GM18498 (cell line): ENCODE data around the gene SUN2.
"Not testable (repeated sequence)": the region's sequence is repeated elsewhere in the genome, so short reads cannot be mapped to it uniquely, and the experiment has no call there.

ENCODE experiments used
- ATAC-seq: cut with Tn5 transposase; IDR thresholded peaks from one replicate; pipeline ENCODE4 v1.9.1; 2021; ENCODE audit warnings: mild to moderate bottlenecking, moderate library complexity; ENCODE audit not compliant: unreplicated experiment

SUN2 gene, protein sequence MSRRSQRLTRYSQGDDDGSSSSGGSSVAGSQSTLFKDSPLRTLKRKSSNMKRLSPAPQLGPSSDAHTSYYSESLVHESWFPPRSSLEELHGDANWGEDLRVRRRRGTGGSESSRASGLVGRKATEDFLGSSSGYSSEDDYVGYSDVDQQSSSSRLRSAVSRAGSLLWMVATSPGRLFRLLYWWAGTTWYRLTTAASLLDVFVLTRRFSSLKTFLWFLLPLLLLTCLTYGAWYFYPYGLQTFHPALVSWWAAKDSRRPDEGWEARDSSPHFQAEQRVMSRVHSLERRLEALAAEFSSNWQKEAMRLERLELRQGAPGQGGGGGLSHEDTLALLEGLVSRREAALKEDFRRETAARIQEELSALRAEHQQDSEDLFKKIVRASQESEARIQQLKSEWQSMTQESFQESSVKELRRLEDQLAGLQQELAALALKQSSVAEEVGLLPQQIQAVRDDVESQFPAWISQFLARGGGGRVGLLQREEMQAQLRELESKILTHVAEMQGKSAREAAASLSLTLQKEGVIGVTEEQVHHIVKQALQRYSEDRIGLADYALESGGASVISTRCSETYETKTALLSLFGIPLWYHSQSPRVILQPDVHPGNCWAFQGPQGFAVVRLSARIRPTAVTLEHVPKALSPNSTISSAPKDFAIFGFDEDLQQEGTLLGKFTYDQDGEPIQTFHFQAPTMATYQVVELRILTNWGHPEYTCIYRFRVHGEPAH

DNA sequence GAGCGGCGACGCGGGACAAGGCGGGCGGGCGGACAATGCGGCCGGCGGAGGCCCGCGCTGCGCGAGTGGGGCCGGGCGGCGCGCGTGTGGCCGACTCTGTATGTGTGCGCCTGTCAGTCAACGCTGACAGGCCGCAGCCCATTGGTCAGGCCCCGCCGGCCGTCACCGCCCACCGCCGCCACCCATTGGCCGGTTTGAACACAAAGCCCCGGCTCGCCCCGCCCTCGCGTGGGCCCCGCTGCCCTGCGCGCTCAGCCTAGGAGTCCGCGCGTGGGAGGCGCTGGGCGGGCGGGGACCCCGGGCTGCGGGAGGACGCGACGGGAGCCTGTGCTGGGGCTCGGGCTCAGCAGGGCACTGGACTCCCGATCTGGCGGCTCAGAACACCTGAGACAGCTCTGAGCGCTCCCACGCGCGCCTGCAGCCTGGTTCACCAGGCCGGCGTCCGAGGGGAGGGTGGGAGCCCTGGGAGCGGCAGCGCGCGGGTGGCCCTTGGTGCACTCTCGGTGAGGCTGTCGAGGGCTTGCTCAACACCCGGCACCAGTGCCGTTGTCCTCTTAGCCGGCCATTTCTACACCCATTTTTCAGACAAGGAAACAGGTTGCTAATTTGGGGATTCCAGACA is at the start of gene SUN2:
Gene SUN2, minus strand, starts transcription at position 88 of the 622 bp plus-strand sequence. CDS start 3,370 bp downstream, outside the sequence.
- ATAC-seq, result peak; percentile 71

- not testable (repeated sequence) for ATAC-seq
Measured at GRCh38 chr22:38805041-38805593, 49.3 kb upstream of the SUN2 start.

DNA sequence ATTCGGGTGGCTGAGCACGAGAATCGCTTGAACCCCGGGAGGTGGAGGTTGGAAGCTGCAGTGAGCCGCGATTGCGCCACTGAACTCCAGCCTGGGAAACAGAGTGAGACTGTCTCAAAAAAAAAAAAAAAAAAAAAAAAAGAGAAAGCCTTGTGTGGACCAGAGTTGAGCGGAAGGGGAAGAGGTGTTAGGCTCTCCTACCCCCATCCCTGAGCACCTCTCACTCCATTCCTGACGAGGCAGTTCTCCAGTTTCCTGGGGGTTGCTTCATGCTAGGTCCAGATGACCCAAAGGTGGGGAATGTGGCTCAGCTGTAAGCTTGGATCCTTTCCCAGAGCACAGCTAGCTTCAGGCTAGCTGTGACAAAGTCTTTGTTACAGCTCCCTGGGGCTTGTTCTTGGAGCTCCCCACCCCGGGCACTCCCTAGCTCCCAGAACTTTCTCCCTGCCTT is 46.9 kb upstream of the SUN2 start:
- ATAC-seq, result no peak

- ATAC-seq, result no peak
Measured at GRCh38 chr22:38799265-38800002, 43.6 kb upstream of the SUN2 start.

DNA sequence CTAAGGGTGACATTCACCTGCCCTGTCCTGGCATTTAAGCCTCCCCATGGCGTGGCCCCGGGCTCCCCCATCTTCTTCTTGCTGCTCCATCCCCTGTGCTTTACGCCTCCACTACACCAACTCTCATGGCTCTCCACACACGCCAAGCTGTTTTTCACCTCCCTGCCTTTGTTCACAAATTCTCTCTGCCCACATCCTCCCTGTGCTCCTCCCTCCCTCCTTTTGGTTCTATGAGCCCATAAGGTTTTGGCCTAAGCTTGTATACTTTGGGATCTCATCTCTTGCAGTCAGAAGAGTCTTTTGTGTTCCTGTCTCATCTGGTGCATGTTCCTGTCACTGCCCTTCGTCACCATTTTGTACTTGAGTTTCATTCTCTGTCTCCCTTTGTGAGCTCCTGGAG is 42.7 kb upstream of the SUN2 start:
- ATAC-seq, result no peak

DNA sequence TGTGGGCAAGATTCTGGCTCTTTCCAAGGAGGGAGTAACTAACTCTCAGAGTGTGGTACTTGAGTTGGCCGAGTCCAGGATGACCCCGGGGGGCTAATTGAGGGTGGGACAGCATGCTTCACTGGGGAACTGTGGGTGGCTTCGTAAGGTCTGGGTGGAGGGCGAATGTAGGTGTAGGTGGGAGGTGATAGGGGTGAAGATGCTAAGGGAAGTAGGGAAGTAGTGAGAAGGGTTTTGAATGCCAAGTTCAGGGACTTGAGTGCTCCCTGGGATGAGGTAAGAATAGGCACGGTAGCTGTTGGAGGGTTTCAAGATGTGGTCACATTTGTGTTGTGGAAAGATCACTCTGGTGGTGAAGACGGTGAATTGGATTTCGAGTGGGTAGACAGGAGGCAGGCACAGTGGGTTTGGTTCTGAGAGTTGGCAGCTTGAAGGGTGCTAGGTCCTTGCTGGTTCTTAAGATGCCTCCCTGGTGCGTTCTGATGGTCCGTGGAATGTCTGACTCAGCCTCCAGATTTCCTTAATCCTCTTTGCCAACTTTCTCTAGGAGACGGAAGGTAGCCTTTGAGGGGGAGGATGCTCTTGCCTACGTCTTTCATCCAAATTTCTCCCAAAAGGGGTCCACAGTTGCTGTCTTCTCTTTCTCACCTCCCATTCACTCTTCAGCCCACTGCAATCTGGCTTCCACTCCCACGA is 40.6 kb upstream of the SUN2 start:
- no peak for ATAC-seq

GRCh38 chr22:38795569-38795968 is 39.8 kb upstream of the SUN2 start:
- ATAC-seq, result no peak

DNA sequence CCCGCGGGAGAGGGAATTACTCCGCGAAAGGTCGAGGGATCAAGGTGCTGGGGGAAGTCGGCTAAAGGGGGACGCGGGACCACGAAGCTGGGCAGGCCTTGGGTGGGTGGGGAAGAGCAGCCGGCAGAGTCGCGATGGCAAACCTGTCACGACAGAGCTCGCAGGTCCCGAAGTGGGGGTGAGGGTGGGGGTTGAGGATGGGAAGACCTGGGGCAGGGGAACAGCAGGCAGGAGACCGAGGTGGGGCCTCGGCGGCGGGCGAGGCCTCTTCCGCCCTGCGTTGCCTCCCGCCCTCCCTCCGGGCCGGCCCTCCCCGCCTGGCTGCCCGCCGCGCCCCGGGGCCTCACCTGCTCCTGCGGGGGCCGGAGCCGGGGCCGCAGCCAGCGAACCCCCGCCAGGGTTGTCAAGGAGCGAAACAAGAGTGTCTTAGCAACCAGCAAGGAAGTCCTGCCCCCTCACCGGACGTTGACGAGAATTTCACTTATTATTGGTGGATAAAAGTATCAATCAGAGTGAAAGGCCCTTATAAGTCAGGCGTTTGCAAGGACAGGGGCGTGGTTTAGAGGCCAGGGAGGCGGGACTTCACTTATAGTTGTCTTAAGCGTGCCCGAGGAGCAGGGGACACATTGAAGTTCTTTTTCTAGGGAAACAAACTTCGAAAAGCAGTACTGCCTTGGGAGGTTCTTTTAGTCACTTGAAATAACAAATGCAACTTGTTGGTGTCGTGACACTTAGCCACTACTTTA is 38.1 kb upstream of the SUN2 start, which contains the start of gene DNAL4:
Gene DNAL4, minus strand, starts transcription at position 423 of the 746 bp plus-strand sequence. CDS start 11,412 bp downstream, outside the sequence.
- peak; percentile 94 for ATAC-seq

GRCh38 chr22:38793317-38793716 is 37.5 kb upstream of the SUN2 start:
- no peak for ATAC-seq

DNA sequence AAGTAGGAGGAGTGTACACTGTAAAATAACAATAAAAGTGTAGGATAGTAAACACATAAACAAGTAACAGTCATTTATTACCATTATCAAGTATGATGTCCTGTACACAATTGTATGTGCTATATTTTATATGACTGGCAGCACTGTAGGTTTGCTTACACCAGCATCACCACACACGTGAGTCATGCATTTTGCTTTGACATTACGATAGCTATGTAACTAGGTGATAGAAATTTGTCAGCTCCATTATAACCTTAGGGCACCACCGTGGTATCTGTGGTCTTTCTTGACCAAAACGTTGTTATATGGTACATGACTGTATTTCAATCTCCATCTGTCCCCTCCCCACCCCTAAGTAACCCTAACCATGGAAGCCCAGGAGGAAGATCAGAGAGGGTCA is 37.0 kb upstream of the SUN2 start:
- no peak for ATAC-seq

DNA sequence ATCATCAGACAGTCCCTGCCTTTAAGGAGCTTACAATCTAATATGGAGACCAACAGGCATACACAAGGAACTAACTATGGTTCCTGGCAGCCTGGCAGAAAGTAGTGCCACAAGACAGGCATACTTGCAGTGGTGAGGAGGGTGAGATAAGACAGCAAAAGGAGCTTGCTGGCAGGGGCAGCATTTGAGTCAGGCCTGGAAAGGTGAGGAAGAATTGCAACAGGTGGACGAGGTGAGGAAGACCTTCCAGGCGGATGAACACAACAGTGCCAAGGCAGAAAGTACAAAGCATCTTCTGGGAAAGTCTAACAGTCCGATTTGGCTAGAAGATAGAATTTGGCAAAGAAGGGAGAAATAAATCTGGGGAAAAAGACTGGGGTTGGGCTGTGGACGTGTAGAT is 33.8 kb upstream of the SUN2 start:
- ATAC-seq, result no peak

GRCh38 chr22:38788846-38789245 is 33.0 kb upstream of the SUN2 start:
- no peak for ATAC-seq

- no peak for ATAC-seq
Measured at GRCh38 chr22:38788021-38788816, 32.4 kb upstream of the SUN2 start.

DNA sequence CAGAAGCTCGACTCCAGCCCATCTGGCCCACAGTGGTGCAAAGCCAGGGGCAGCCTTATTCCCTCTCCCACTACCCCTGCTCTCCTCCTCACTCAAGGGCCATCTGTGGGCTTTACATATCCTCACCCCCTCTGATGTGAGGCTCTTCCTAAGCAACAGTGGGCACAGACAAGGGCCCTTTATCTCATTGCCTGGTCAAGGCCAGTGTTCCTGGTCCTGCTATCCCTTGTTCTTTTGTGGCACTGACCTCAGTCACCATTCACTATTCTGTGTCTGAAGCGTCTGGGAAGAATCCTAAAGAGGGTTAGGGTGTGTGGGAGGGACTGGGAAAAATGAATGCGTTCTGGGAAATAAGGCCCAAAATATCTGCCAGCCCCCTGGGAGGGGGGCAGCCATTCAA is 30.8 kb upstream of the SUN2 start:
- no peak for ATAC-seq

- no peak for ATAC-seq
Measured at GRCh38 chr22:38784856-38785255, 29.1 kb upstream of the SUN2 start.

DNA sequence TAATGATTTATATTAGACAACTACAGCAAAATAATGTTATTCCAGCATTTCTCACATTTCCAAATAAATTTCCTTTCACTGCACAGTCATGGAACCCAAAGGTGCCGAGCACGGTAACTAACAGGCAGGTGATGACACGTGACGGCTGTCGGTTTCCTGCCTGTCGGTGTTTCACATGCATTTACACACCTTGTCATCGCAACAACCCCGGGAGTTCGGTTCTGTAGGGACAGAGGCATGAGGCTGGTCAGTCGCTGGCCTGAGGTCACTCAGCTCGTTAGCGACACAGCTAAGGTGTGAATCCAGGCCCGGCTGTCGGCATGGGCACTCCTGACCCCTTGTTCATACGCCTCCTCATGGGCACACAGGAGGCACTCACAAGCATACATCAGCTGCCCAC is 28.2 kb upstream of the SUN2 start:
- ATAC-seq, result no peak

- ATAC-seq, result no peak
Measured at GRCh38 chr22:38783095-38783615, 27.4 kb upstream of the SUN2 start.

DNA sequence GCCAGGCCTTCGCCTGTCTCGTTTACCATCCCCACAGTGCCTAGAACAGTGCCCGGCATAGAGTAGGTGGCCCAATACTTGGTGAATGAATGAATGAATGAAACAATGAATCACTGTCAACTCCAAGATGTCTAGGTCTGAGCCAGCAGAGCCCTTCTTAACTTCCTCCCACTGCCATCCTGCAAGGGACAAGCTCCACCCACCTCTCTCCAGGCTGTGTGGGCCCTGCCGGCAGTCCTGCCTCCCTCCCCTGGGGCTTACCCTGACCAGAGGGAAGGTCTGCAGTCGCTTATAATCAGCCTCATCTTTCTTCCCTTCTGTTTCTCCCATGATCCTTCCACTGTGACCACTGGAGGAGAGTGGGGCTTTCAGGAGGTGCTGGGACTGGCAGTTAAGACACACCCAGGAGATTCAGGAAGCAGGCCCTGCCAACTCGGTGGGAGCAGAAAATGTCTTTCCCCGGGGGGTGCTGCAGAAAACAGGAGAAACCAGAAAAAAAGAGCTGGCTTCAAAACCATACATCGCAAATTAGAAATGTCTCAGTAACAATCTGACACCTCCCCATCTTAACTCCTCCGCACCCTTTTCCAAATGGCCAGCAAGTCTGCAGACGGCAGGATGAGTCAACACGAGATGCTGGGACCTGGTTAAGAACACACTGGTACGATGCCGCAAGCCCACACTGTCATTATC is 26.8 kb upstream of the SUN2 start:
- no peak for ATAC-seq
